ENCODE data around the gene KCNH6. TPM values are rescaled to one million over a fixed set of nuclear protein-coding genes. Genes with fewer than 3 reads are reported as not detected.

KCNH6 gene
- total and polyA plus RNA-seq, 7 donors: 0.13 TPM; not detected in 6

- Histone ChIP-seq H3K4me3 (no peak overlapping the region), H3K4me1 (no peaks in the 10 kb centered on the region), H3K9me3 (no peaks in the 10 kb centered on the region), H3K27me3 (no peaks in the 10 kb centered on the region), H3K36me3 (peaks cover 7 to 42% (median 17%) of the 10 kb centered on the region in 4 donors), H3K27ac (no peak overlapping the region)
- TF ChIP-seq EP300 (IDR thresholded peaks at IDR 0.05) (no peak), POLR2A (IDR thresholded peaks at IDR 0.05) (no peak), POLR2AphosphoS5 (IDR thresholded peaks at IDR 0.05) (no peak), CTCF (IDR thresholded peaks at IDR 0.05) (no peak)
- no peak for DNase-seq
- intact Hi-C loops (cut with DNase I): no loop called here
- 85 to 89% methylated on average over 7 of the region's 7 CpGs for WGBS, 2 donors
Measured at GRCh38 chr17:63578027-63578768, 55.0 kb downstream of the KCNH6 start.

DNA sequence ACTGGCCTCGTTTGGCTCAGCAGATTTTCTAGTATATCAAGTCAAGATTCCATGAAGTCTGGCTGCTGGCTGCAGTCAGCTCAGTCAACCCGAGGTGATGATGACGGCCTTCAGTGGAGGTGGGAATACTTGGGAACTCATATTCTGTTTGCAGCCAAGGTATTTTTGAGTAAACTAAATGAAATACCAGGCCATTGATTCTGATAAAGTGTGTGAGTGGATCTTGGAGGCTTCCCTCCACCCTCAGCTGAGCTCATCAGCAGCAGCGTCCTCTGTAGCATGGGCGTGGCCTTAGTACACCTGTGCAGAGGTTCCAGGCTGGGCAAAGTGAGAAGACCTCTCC lies 55.6 kb downstream of the KCNH6 start:
- TF ChIP-seq CTCF (IDR thresholded peaks at IDR 0.05): no peak
- TF ChIP-seq POLR2AphosphoS5 (IDR thresholded peaks at IDR 0.05): no peak
- TF ChIP-seq EP300 (IDR thresholded peaks at IDR 0.05): no peak
- no peak for TF ChIP-seq POLR2A (IDR thresholded peaks at IDR 0.05)
- H3K4me3 ChIP-seq: no peak overlapping the region
- no peak for DNase-seq
- H3K9me3 ChIP-seq: no peaks in the 10 kb centered on the region
- no peaks in the 10 kb centered on the region for H3K4me1 ChIP-seq
- peaks cover 11 to 48% (median 22%) of the 10 kb centered on the region in 4 donors for H3K36me3 ChIP-seq
- intact Hi-C loops (cut with DNase I): no loop called here
- no peaks in the 10 kb centered on the region for H3K27me3 ChIP-seq
- no peak overlapping the region for H3K27ac ChIP-seq
- WGBS, 2 donors: 54 to 72% methylated on average over 5 of the region's 5 CpGs

DNA sequence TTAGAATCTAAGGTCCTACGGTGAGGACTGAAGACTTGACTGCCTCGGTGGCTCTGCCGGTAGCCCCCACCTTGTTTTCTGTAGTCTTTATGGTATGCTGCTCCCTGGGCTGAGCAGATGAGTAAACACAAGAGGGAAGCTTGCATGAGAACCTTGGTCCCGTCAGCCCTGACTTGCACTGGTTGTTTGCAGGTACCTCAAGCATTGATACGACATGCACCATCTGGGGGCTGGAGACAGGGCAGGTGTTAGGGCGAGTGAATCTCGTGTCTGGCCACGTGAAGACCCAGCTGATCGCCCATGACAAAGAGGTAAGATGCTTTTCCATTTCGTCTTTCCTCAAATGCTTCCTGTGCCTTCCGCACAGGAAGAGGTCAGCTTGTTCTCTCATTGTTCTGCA lies 56.5 kb downstream of the KCNH6 start:
- 66 to 73% methylated on average over 11 of the region's 11 CpGs for WGBS, 2 donors
- intact Hi-C loops (cut with DNase I): no loop called here
- H3K4me3 ChIP-seq: no peak overlapping the region
- no peaks in the 10 kb centered on the region for H3K27me3 ChIP-seq
- H3K36me3 ChIP-seq: peaks cover 18 to 57% (median 27%) of the 10 kb centered on the region in 4 donors
- no peak for DNase-seq
- no peak overlapping the region for H3K27ac ChIP-seq
- H3K9me3 ChIP-seq: no peaks in the 10 kb centered on the region
- no peak for TF ChIP-seq POLR2AphosphoS5 (IDR thresholded peaks at IDR 0.05)
- TF ChIP-seq EP300 (IDR thresholded peaks at IDR 0.05): no peak
- TF ChIP-seq CTCF (IDR thresholded peaks at IDR 0.05): no peak
- TF ChIP-seq POLR2A (IDR thresholded peaks at IDR 0.05): no peak
- no peaks in the 10 kb centered on the region for H3K4me1 ChIP-seq

- TF ChIP-seq EP300 (IDR thresholded peaks at IDR 0.05) (no peak), CTCF (IDR thresholded peaks at IDR 0.05) (no peak), POLR2AphosphoS5 (IDR thresholded peaks at IDR 0.05) (no peak), POLR2A (IDR thresholded peaks at IDR 0.05) (no peak)
- Histone ChIP-seq H3K4me1 (no peaks in the 10 kb centered on the region), H3K9me3 (no peaks in the 10 kb centered on the region), H3K36me3 (peaks cover 24 to 95% (median 56%) of the 10 kb centered on the region in 4 donors), H3K27me3 (no peaks in the 10 kb centered on the region), H3K27ac (no peak overlapping the region), H3K4me3 (no peak overlapping the region)
- WGBS, 2 donors: 93 to 95% methylated on average over 5 of the region's 5 CpGs
- DNase-seq: no peak
- intact Hi-C loops (cut with DNase I): no loop called here
Measured at GRCh38 chr17:63587770-63588169, 64.6 kb downstream of the KCNH6 start.

DNA sequence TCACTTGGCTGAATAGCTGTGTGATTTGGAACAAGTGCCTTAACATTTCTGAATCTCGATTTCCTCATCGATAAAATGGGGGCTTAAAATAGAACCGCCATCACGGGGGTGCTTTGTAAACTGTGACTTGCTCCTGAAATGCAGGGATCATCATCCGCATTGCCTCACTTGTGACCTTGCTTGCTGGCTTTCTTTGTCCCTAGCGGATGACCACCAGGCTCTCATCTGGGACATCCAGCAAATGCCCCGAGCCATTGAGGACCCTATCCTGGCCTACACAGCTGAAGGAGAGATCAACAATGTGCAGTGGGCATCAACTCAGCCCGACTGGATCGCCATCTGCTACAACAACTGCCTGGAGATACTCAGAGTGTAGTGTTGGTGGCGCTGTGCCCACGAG lies 65.6 kb downstream of the KCNH6 start:
- Histone ChIP-seq H3K9me3 (no peaks in the 10 kb centered on the region), H3K4me3 (no peak overlapping the region), H3K4me1 (no peaks in the 10 kb centered on the region), H3K36me3 (peaks cover 25 to 93% (median 48%) of the 10 kb centered on the region in 4 donors), H3K27ac (no peak overlapping the region), H3K27me3 (no peaks in the 10 kb centered on the region)
- WGBS, 2 donors: 93% methylated on average over 11 of the region's 11 CpGs
- no peak for DNase-seq
- TF ChIP-seq EP300 (IDR thresholded peaks at IDR 0.05) (no peak), CTCF (IDR thresholded peaks at IDR 0.05) (no peak), POLR2A (IDR thresholded peaks at IDR 0.05) (no peak), POLR2AphosphoS5 (IDR thresholded peaks at IDR 0.05) (no peak)
- intact Hi-C loops (cut with DNase I): no loop called here
